ENCODE results near the gene ROPN1B.
"Not testable (repeated sequence)": the region's sequence is repeated elsewhere in the genome, so short reads cannot be mapped to it uniquely, and the experiment has no call there.

ROPN1B gene

DNA sequence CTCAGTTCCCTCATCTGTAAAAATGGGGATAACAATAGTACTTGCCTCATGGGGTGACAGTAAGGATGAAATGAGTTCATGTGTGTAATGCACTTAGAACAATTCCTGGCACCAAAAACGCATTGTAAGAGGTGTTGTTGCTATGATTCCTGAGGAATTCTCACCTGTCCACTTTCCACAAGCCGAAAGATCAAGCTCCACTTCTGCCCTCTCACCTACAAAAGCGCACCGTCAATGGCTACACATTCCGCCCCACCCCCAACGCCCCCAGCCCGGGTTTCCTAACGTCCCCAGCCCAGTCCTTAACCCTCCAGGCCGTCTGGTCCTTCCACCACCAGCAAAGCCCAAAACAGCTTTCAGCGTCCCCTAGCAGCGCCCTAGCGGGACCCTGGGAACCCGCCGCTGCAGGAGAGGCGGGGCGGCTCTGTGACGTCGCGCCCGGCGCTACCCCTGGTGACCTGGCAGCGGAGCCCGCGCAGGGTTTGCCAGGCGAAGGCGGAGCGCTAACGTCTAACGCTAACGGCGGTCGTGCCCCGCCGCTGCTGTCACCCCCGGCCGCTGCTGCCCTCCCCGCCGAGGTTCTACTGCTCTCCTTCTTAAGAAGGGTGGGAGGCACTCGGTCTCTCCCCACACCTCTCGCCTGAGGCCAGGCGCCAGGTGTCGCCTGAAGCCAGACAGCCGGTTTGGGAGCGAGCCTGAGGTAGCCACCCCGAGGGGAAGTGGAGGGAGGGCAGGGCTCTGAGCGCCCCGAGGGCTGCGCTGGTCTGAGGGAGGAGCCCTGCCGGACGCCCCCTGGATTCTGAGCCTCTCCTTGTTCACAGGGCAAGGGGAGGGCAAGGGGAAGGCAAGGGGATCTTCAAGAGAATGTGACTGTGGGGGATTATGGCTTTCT, at the start of gene ROPN1B:
Gene ROPN1B (plus strand): TSS at position 478 of the 892 bp plus-strand sequence. CDS start 2,877 bp downstream, outside the sequence.
- not testable (repeated sequence) for DNase-seq

DNA sequence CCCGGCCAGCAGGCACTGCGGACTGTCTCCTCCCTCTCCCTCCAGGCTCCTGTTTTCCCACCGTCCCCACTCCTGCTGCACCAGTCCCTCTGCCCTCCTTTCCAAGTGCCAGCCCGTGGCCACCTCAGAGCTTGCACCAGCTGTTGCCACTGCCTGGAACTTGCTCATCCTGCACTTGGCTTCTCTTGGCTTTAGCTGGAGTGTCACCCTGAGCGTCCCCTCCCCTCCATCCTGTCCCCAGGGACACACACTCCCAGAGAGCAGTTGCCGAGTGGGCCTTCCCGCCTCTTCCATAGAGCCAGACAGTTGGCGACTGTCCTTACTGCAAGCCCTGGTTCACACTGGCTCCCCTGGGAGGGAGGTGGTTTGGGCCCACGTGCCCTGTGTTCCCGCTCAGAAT, 48.8 kb upstream of the ROPN1B start:
- not testable (repeated sequence) for DNase-seq

DNA sequence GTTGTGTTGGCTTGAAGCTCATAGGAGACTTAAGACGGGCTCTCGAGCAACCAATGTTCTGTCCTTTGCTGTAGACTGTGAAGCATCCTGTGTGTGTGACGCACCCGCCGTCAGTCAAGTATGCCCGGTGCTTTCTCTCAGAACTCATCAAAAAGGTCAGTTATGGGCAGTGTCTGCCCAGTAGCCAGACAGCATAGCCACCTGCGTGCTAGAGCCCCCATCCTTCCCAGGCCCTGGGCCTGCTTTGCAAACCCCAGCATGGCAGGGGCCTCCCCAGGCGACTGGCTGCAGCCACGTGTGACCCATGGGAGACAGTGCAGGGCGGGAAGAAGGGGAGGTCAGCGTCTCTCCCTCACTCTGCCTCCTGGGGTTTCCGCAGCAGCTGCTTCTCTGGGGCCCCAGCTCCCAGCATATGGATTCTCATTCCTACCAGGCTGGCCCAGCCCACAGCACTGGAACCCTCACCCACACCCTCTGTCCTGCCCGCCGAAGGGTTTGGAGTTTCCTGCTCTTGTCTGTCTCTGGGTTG, 48.2 kb upstream of the ROPN1B start:
- DNase-seq, result not testable (repeated sequence)

DNA sequence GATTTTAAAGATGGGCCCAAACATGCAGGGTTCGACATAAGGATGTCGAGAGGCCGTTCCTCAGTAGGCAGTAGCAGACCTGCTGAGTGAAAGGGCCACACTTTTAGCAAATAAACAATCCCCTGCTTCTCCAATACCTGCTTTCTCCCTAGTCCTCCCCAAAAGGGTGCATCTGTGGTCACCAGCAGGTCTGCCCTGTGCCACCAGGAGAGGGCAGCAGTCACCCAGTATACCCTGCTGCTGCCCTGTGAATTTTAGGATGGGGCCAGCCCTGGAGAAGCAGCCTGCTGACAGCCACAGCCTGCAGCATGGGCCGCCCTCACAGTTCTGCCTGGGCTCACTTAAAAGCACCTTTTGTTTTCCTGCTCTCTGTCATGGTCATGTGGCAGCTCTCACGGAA, 47.3 kb upstream of the ROPN1B start:
- peak; percentile 53 for DNase-seq

DNA sequence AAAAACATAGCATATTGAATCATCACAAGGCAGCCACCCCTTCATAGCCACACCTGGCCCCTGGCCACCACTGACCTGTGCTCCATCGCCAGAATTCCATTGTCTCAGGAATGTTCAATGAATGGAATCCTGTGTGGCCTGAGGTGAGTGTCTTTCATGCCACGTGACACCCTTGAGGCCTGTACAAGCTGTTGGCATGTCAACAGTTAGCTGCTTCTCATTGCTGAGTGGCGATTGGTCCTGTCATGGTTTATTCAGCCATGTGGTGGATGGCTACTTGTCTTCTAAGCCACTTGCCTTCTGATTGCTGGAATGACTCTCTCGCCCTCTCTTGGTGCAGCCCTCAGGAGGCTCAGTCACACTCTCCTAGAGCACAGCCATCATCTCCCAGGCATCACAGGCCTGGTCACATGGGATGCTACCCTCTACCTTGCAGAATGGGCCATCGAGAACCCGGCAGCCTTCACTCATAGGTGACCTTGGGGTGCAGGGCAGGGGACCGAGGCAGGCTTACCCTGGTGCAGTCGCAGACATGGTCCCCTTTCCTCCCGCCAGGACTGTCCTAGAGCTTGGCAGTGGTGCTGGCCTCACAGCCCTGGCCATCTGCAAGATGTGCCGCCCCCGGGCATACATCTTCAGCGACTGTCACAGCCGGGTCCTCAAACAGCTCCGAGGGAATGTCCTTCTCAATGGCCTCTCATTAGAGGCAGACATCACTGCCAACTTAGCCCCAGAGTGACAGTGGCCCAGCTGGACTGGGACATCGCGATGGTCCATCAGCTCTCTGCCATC, 45.5 kb upstream of the ROPN1B start:
- not testable (repeated sequence) for DNase-seq

DNA sequence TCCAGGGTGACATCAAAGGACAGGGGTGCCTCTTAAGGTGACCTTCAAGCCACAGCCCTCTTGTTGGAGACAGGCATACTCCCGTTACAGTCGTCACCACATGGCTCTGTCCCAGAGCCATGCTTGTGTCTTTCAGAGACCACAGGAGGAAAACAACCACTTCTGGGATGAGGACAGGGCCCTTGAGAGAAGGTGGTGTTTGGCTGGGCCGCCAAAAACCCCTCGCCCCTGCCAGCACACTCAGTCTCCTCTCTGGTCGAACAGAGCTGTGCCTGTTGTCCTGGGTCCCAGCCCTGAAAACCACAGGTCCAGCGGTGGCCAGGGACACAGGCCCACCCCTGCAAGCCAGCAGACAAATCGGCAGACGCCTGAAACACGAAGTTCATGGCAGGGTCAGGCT, 44.7 kb upstream of the ROPN1B start:
- DNase-seq, result not testable (repeated sequence)

DNA sequence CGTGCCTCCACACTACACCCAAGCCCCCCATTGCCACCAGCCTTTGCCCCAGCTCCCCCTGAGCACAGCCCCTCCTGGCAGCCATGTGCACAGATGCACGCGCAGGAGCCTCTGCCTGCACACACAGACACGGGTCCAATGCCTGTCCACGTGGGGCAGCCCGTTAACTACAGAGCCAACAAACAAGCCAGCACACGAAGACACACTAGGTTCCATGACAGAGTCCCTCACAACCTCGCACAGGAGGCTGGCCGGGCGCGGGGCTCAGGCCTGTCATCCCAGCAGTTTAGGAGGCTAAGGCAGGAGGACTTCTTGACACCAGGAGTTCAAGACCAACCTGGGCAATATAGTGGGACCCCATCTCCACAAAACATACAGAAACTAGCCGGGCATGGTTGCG, 43.3 kb upstream of the ROPN1B start:
- not testable (repeated sequence) for DNase-seq

DNA sequence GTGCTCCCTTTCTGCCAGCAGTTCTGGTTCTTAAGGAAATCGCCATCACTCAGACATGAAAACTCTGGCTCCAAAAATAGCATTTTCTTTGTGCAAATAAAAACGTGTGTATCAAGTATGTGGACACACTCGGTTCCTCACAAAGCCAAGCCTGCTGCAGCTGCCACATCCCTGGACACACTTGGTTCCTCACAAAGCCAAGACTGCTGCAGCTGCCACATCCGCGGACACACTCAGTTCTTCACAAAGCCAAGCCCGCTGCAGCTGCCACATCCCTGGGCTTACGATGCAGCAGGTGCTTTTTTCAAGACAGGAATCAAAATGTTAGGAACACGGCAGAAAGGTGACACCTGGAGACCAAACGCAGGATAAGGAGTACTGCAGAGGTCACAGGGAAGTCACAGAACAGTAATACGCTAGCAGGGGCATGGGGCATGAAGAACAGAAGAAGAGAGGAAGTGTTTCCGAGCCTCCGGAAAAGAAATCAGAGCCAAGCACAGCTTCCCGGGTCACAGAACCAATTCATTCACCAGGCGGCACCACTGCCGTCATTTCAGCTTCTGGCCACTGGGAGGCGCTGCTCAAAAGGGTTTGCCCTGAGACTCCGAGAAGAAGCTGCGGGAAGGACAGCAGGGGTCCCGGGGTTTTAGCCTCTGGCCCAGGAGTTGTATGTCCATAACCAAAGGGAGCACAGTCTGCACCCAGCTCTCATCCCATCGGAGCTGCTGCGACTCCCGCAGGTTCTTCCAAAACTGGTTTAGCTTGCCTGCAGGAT, 40.0 kb upstream of the ROPN1B start:
- peak; percentile 36 for DNase-seq

DNA sequence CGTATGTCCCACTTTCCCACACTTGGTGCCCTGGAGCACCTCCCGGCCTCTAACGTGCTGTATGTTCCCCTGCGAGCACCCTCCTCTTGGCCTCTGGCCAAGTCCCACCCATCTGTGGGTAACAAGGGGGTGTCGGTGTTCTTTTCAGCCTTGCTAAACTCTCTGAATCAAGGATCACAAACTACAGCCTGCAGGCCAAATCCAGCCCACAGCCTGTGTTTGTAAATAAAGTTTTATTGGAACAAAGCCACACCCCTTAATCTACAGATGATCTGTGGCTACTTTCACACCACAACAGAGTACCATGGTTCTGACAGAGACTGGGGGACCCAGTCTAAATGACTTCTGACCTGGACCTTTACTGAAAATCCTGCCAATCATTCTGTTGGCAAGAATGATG, 39.2 kb upstream of the ROPN1B start:
- DNase-seq, result not testable (repeated sequence)

DNA sequence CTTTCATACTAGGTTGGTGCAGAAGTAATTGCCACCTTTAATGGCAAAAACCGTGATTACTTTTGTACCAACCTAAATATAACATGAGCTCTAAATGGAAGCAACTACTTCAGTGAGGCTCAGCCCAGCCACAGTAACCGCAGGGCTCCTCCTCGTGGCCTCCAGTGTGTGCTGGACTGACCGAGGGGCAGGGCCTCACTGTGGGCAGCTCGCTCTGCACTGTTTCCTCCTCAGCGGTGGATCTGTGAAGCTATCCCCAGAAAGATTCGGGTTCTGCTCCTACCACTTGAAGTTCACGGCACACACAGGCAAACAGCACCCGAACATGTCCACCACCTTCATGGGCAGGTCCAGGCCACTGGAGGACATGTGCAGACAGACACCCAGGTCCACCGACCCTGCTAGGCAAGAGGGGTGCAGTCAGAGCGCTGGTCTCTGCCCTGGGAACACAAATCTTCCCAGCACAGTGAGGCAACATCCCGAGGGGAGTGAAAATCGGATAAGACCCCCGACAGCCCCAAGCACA, 37.6 kb upstream of the ROPN1B start:
- not testable (repeated sequence) for DNase-seq

DNA sequence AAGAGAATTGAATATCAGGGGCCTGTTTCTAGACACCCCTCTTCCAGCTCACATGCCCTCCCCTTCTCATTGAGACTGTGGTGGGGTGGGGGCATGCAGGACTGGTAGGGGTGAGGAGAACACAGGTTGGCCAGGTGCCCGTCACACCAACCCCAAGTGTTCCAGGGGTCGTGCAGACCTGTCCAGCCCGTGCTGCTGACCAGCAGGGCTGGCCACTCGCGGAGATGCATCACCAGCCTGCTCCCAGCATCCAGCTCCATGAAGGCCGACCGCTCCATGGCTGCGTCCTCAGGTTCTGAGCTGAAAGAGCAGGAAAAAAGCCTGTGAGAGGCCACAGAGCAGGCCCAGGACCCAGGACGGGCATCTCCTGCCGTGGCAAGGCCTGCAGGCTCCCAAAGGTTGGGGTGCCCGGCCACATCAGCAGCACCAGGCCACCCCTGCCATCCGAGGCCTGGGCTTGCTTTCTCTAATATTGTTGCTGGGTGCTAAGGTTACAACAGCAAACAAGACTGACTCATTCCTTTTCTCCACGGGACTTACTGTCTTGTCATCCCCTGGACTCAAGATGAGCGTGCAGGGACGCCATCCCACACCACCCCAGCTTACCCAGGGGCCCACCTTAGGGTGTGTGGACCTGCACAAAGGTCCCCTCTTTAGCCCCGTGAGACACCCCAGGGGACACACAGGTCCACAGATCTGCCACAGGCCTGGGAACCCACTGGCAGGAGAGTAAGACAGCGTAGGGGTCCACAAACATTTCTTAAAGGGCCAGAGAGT, 35.4 kb upstream of the ROPN1B start:
- DNase-seq, result not testable (repeated sequence)

DNA sequence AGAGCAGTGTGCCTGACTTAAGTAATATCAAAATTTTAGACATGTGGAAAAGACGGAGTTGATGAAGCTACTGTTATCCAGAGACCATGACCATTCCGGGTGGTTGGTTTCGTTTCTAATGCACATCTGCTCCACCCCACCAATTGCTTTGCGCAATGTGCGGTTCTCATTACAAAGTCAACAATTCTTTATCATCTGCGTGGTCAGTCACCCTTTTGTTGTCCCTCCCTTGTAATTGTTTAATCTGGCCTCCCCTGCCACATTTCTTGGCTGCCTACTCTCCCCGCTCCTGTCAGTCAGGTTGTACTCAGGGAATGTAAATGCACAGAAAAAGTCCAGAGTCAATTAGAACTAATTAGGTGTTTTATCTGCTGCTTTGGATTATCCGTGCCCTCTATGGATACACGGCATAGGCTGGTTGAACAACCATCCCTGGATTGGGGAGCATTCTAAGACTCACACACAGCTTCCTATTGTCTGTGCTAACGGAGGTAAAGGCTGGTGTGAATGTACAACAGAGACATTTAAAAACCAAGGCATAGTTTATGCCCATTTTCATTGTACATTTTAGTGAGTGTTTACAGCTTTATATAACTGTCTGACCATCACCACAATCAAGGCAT, 33.6 kb upstream of the ROPN1B start:
- DNase-seq, result not testable (repeated sequence)

DNA sequence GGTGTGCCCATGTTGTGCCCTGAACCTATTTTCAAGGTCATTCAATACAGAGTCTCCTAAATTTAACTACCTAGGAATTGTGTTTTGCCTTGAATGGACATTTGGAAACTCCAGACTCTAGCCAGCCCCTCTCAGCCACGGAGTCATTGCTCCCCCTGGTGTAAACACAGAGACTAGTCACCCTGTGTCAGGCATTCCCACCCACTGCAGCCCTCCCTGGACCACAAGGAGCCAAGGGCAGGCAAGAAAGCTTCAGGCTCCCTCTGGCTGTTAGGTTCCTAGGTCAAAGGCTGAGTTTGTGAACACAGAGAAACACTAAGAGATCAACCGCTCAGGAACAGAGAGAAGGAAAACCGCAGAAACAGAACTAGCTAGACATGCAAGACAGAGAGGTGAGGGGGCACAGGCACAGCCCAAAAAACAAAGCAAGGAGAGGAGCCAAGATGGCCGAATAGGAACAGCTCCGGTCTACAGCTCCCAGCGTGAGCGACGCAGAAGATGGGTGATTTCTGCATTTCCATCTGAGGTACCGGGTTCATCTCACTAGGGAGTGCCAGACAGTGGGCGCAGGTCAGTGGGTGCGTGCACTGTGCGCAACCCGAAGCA, 32.7 kb upstream of the ROPN1B start:
- peak; percentile 4 for DNase-seq

DNA sequence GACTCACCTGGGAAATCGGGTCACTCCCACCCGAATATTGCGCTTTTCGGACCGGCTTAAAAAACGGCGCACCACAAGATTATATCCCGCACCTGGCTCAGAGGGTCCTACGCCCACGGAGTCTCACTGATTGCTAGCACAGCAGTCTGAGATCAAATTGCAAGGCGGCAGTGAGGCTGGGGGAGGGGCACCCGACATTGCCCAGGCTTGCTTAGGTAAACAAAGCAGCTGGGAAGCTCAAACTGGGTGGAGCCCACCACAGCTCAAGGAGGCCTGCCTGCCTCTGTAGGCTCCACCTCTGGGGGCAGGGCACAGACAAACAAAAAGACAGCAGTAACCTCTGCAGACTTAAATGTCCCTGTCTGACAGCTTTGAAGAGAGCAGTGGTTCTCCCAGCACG, 32.1 kb upstream of the ROPN1B start:
- not testable (repeated sequence) for DNase-seq

DNA sequence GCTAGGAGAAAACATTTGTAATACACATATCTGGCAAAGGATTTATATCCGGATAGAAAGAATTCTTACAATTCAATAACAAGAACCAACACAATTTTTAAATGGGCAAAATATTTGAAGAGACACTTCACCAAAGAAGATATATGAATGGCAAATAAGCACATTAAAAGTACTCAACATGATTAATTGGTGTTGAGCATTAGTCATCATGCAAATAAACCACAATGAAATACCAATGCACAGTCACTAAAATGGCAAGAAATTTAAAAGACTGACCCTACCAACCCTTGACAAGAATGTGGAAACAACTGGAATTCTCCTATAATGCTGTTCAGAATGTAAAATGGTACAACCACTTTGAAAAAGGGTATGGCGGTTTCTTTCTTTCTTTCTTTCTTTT, 21.2 kb upstream of the ROPN1B start:
- not testable (repeated sequence) for DNase-seq

DNA sequence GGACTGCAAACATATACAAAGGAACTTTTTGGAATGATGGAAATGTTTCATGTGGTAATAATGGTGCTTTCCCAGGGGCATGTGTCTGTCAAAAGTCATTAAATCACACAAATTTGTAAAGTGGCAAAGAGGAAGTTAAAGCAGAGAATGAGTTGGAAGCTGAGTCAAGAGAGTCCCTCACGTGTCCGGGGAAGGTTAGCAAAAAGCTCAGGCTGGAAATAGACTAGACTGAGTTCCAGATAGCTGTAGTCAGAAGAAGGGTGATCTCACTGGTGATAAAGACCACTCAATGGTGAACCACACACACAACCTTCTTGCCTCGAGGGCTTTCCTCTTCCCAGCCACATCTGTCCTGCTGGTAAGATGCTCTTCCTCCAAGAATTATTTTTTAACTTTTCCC, 20.1 kb upstream of the ROPN1B start:
- DNase-seq, result not testable (repeated sequence)

DNA sequence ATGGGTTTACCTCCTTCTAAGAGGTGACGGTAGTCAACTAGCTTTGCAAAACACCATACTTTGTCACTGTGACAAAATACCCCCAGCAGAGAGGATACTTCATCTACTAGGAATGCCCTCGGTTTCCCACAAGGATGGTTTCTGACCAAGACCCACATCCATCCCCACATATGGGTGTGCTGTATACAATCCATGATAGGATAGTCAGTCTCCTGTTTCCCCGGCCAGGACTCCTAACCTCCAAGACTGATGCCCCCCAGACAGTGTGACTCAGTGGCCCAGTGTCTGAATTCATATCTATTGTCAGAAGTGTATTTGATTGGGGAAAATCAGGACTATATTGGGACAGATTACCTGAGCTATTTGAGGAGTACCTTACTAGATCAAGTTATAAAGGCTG, 17.8 kb upstream of the ROPN1B start:
- DNase-seq, result not testable (repeated sequence)

DNA sequence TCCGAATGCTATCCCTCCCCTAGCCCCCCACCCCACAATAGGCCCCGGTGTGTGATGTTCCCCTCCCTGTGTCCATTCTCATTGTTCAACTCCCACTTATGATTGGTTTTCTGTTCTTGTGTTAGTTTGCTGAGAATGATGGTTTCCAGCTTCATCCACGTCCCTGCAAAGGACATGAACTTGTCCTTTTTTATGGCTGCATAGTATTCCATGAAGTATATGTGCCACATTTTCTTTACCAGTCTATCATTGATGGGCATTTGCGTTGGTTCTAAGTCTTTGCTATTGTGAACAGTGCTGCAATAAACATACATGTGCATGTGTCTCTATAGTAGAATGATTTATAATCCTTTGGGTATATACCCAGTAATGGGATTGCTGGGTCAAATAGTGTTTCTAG, 12.0 kb upstream of the ROPN1B start:
- DNase-seq, result not testable (repeated sequence)

DNA sequence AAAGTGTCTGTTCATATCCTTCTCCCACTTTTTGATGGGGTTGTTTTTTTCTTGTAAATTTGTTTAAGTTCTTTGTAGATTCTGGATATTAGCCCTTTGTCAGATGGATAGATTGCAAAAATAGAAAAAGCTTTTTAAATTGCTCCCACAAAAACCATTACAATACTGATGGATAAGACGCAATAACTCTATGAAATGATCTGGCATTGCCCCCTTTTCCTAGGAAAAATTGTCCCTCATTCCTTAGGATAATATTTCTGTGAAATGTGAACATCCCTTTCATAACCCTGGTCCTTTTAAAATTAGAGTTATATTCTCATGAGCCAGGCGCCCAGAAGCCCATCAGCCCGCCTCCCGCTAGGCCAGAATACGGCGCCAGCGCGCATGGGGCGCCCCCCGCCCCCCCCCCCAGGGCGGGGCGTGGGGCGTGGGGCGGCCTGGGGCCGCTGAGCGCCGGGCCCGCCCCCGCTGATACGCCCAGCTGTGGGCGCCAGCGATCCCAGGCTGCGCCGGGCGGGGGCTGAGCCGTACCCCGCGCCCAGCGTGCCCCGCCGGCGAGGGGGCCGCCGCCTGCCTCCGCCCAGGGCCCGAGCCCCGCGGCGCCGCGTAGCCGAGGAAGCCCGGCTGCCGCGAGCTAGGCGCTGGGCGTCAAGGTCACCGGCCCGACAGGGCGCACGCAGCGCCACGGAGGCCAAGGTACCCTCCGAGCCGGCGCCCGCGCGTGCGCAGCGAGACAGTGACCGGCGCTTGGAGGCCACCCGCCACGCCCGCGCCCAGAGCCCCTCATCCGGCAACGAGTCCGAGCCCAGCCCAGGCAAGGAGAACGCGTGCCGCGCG, 11.1 kb upstream of the ROPN1B start:
- DNase-seq, result peak; percentile 1
